GM19023 (cell line): ENCODE data around the gene ABI3BP.

Experiments
- ATAC-seq: cut with Tn5 transposase; IDR thresholded peaks from one replicate; pipeline ENCODE4 v1.9.1; 2021; ENCODE audit warnings: mild to moderate bottlenecking, moderate library complexity; ENCODE audit not compliant: unreplicated experiment

Gene ABI3BP

GRCh38 chr3:100844063-100844936, 148.9 kb downstream of the ABI3BP start:
- ATAC-seq, result no peak

DNA sequence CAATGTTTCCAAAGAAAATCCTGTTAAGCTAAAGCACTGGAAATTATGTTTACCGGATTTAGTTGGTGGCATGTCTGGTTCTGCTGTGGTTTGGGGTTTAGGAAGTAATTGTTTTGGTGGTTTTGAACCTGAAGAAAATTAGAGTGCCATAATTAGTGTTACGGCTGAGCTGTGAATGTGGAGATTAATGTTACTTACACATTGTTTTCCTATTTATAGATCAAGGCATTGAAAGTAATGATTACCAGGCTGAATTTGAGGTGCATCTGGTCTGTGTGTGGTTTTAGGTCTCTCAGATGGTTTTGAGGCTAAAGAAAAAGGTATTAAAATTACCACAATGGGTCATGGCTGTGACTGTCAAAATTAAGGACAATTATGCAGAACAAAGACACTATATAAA, 155.1 kb downstream of the ABI3BP start:
- ATAC-seq, result no peak

DNA sequence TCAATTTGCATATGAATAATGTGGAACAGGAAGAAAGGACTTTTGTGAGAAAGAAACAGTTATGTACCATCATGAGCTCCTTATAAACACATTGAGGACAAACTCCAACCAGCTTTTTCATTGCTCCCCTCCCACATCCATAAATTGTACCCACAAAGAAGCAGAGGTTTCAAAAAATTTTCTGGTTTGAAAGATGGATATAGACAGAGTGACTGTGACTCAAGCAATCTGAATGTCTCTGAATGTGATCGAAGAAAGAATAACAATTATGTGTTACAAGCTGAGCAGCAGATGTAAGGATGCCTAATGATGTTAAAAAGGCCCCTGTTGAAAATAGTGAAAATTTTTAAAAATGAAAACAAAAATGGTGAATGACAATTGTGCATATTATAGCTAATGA, 156.6 kb downstream of the ABI3BP start:
- ATAC-seq, result no peak

DNA sequence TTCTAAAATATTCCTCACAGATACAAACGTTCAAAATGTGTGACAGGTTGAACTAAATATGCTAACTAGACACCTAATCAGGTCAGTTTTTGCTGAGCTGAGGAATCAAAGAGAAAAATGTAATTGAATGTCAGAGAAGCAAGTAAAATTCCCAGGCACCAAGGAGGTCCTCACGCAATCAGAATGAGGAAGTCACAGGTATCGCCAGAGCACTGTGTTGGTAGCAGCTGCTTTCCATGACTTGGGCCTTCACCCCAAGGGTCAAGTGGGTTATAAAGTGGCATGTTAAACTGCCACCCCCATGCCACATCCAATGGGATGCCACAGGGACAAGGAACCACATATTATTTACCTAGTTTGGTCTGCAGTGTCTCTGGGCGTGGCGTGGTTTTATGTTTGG, 158.9 kb downstream of the ABI3BP start:
- ATAC-seq, result no peak

- ATAC-seq, result no peak
Measured at GRCh38 chr3:100833483-100833882, 159.7 kb downstream of the ABI3BP start.

- ATAC-seq, result no peak
Measured at GRCh38 chr3:100831629-100832028, 161.6 kb downstream of the ABI3BP start.

- ATAC-seq, result no peak
Measured at GRCh38 chr3:100830931-100831330, 162.3 kb downstream of the ABI3BP start.

- no peak for ATAC-seq
Measured at GRCh38 chr3:100825574-100825973, 167.6 kb downstream of the ABI3BP start.

GRCh38 chr3:100815583-100815982, 177.6 kb downstream of the ABI3BP start:
- ATAC-seq, result no peak

DNA sequence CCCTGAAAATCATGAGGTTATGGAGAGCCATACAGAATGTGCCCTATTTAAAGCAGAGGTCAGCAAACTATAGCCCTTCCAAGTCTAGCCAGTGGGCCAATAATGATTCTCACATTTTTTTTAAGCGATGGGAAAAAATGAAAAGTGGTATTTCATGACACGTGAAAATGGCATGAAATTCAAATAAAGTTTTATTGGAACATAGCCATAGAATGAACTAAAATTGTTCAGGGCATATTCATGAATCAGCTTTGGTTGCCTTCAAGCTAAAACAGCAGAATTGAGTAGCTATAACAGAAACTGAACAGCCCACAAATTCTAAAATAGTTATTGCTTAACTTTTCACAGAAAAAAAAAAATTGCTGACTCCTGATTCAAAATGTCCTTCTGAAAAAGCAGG, 179.4 kb downstream of the ABI3BP start:
- ATAC-seq, result no peak

DNA sequence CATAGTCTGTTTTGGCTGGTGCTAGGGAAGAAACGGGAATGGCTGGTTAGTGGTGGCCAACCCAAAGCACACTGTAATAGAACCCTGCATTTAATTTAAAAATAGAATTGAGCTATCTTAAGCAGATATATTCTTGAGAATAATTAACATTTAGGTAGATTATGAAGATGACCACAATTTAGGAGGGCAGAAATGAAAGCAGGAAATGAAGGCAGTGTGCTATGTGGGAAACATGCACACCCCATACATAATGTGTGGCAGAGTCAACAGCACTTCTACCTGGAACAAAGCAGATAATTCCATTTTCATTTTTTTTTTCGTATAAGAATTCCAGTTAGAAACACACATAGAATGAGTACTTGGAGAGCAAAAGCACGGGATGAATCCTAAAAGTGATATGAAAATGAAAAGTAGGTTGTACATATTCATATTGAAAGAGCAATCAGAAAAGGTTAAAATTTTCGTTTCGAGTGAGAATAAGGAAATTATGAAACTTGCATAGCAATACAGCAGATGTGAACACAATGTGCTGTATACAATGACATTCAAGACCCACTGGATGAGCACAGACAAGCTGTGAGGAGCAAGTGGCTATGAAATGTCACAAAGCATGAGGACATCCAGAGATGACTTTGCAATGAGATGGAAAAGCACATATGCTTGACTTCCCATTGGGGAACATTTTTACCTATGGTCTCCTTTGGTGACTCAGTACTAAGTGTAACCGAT, 181.3 kb downstream of the ABI3BP start:
- ATAC-seq, result no peak

DNA sequence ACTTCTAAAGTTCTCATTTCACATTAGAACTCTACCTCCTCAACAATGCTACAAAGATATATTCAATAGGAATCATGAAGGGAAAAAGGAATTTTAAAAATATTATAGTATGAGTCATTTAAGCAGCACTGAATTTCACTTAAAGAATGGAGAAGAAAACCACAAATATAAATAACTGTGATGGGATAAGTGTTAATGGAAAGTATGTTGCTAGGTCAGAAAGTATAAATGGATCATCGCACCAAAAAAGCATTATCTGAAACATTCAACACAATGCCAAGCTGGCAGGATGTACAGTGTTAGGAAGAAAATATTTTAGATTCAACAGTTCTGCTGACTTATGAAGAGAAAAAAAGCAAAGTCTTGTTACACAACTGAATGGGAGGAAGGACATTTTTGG, 182.6 kb downstream of the ABI3BP start:
- ATAC-seq, result no peak

DNA sequence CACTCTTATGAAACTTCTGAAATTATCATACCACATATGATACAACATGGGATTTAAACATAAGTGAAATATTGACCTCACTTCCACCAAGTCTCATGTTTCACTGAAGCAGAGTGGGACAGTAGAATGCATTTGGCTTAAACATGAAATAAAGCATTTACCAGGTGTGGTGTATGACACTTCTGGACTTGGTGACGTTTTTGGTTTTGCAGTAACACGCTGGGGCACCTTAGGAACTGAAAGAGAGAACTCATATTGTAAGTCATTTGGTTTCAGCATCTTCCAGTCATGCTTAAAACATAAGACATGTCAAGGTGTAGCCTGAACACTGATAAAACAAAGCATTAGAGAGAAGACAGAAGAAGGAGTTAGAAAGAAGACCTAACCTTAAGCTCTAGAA, 188.6 kb downstream of the ABI3BP start:
- no peak for ATAC-seq

DNA sequence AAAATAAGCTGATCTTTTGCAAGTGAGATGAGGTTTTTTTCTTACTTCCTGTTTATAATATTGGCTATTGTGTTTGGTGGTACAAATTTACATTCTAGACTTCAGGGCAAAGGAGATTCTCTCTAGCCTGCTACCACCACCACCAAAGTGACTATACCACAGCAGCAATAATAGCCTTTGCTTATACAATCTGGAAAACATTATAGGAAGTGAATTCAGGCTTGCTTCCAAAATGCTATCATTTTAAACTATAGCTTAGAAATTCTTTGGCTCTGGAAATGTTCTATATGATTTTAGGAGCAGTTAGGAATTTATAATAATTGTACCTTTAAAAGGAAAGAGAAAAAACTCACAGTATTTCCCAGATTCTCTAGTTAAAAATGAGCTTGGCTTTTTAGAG, 189.5 kb downstream of the ABI3BP start:
- no peak for ATAC-seq

DNA sequence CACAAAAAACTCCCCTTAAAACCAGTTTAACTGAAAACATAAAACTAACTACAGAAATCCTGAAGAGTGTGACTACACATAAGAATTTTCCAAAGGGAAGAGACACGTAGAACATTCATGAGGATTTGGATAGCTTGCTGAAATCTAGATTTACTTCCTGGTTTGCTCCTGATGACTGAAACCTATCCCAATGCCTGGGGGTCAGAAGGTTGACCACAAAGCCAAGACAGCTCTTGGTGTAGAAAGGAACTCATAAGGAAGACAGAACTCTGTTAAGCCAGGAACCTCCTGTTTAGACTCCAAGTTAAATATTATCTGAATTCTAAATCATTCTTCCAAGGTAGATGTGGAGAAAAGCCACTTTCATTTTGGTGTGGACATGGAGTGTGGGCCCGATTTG, 191.1 kb downstream of the ABI3BP start:
- ATAC-seq, result no peak

- no peak for ATAC-seq
Measured at GRCh38 chr3:100798012-100798411, 195.2 kb downstream of the ABI3BP start.

- ATAC-seq, result no peak
Measured at GRCh38 chr3:100796556-100796955, 196.7 kb downstream of the ABI3BP start.

DNA sequence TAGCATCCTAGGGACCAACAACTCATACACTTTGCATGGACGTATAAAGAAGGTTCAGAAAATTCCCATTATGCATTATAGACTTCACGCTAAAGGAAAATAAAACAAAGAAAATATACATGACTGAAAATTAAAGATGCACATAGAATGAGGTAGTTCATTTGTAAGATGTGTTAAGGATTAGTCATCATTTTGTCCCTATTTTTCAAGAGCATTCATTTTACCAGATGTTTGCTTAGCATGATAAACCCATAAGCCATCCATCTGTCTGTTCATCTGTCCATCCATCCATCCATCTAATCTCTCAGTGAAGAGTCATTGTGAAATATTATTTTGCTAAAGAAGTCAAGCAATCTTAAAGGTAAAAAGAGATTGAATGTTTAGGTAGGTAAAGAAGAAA, 203.6 kb downstream of the ABI3BP start:
- no peak for ATAC-seq

GRCh38 chr3:100783619-100784018, 209.6 kb downstream of the ABI3BP start:
- no peak for ATAC-seq

DNA sequence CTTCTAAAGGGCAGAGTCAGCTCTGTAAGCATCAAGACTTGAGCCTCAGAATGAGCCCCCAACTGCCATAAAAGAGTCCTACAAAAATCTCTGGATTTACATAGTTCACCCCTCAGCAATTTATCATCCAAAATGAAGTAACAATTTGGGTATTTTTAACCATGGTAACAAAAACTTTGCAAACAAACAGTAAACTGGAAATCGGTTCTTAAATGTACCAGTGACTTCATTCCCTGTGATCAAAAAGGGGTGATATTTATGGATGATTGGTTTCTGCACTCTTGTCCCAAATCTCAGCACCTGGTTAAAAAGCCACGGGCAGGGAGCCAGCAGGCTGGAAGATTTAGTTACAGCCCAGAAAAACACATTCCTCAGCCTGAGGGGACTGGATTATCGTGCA, 210.3 kb downstream of the ABI3BP start:
- no peak for ATAC-seq

DNA sequence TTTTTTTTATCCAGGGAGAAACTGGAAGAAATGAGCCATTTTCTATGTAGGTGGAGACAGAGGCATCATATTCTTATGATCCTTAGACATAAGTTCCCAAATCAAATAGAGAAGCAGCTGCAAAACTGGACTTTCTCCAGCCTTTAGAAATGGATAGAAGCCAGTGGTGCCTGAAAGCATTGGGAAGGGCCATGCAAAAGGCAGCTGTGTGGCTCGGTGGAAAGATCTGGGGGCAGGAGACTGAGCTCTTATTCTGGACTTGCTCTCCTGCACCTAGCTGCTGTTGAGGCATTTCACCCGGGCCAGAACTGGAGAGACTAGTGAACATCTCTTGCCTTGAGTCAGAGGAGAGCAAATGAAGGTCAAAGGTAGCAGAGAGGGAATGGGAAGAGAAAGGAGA, 210.9 kb downstream of the ABI3BP start:
- no peak for ATAC-seq

- no peak for ATAC-seq
Measured at GRCh38 chr3:100781301-100781700, 211.9 kb downstream of the ABI3BP start.
